SW480 (cell line): Measurements from ENCODE around the gene CNN1.
"Not testable (repeated sequence)": the region's sequence is repeated elsewhere in the genome, so short reads cannot be mapped to it uniquely, and the experiment has no call there.

ENCODE experiments used
- DNase-seq: peaks from one replicate; pipeline ENCODE4 v3.0.0-alpha.2; 2016; ENCODE audit warnings: low spot score

The CNN1 gene

GRCh38 chr19:11566164-11566563, 27.5 kb downstream of the CNN1 start:
- no peak for DNase-seq

DNA sequence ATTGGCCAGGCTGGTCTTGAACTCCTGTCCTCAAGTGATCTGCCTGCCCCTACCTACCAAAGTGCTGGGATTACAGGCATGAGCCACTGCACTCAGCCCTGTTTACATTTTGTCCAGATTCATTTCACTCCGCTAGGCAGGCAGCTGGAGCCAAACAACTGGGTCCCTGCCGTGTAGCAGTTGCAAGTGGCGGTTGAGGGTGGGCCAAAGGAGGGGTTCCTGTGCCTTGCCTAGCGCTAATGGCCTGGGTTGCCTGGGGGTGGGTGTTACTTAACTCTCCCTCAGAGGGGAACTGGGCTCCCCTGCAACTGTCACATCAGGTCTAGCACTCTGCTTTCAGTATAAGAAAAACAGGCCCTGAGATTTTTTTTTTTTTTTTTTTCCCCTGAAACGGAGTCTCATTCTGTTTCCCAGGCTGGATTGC, 31.4 kb downstream of the CNN1 start:
- DNase-seq = no peak

DNA sequence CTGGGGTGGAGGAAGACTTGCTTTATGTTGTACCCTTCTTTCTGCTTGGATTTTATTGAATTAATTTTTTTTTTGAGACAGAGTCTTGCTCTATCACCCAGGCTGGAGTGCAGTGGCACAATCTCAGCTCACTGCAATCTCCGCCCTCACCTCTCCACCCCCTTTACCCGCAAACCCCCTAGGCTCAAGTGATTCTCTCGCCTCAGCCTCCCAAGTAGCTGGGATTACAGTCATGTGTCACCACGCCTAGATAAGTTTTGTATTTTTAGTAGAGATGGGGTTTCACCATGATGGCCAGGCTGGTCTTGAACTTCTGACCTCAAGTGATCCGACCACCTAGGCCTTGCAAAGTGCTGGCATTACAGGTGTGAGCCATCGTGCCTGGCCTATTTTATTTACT, 34.7 kb downstream of the CNN1 start:
- DNase-seq = not testable (repeated sequence)

GRCh38 chr19:11573763-11574162, 35.1 kb downstream of the CNN1 start:
- not testable (repeated sequence) for DNase-seq

- DNase-seq = no peak
Measured at GRCh38 chr19:11574689-11575088, 36.0 kb downstream of the CNN1 start.

GRCh38 chr19:11576227-11576626, 37.6 kb downstream of the CNN1 start:
- no peak for DNase-seq

DNA sequence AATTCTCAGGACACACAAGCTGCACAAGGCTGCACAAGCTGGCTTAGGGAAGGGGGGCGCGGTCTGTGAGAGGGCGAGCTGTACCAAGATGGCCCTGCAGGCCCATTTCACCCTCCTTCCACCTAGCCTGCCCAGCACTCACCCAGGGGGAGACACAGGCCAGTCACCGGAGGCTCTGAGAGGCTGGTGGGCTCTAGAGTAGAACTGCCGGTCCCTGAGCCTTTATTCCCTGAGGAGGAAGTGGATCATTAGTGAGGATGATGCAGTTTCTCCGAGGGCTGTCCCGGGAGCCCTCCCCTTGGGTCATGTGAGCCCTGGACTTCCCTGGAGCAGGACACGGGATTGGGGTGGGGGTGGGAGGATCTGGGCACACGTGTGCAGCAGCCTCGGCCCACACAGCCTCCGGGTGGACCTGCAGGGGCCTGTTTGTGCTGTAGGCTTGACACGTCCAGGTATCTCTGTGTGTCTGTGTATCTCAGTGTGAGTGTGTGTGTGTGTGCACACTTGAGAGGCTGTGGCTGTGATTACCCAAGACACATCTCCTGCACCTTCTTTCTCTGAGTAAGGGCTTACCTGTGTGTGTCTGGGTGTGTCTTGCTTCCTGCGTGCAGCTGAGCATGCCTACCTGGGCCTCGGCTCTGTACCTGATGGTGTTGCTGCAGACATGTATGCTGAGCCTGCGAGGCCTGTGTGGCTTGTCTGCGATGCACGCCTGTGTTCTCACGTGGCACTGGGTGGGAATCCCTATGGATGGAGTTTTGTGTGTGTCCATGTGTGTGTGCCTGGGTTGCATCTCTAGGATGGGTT, 39.0 kb downstream of the CNN1 start, which contains the start of gene ACP5:
TSS of gene ACP5 (minus strand) at position 195 of the 807 bp plus-strand sequence. CDS start 328 bp downstream, outside the sequence.
- DNase-seq = no peak

DNA sequence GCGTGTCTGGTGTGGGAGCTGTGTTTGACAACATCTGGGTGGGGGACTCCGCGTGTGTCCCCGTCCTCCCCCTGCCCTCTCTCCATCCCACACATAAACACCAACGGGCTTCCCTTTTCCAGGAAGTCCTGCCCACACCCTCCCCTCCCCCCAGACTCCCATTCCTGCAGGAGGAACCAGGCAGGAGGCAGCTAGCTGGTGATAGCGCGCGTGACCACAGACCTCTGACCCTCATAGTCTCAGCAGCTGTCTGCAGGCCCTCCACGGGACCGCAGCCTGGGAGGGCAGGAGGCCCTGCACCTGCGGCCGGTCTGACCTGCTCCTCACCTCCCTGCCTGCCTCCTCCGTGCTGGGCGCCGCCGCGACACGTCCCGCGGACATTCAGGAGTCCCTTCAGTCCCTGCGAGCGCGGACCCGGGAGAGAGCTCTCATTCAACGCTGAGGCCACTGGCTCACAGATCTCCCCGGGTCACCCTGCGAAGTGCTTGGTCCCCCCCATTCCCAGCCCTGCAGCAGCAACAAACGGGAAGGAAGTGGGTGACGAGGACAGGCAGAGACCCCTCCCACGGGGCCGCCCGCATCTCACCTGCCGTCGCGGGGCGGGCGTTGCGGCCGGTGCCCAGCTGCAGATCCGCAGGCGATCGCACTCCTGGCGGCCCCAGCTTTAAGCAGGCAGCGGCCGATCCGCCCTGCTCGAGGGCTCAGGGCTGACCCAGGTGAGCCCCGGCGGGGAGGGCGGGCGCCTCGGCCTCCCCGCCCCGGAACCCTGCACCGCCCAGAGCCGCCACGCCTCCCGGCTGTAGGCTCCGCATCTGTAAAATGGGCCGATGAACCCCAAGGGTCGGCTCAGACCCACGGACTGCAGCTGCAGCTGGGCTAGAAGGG, 39.8 kb downstream of the CNN1 start:
- DNase-seq = no peak

DNA sequence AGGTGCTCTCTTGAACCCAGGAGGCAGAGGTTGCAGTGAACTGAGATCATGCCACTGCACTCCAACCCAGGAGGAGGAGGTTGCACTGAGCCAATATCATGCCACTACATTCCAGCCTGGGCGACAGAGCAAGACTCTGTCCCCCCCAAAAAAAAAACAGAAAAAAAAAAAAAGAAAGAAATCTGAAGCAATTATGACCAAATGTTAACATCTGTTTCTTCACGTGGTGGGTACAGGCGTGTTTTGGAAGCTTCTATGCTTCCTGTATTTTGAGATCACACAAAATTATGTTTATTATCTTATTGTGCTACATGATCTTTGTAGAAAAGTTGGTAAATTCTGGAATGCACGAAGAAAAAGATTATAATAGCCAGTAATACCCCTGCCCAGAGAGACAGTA, 41.5 kb downstream of the CNN1 start:
- no peak for DNase-seq

- DNase-seq = no peak
Measured at GRCh38 chr19:11581740-11582139, 43.1 kb downstream of the CNN1 start.

GRCh38 chr19:11586331-11586730, 47.7 kb downstream of the CNN1 start:
- DNase-seq = no peak

DNA sequence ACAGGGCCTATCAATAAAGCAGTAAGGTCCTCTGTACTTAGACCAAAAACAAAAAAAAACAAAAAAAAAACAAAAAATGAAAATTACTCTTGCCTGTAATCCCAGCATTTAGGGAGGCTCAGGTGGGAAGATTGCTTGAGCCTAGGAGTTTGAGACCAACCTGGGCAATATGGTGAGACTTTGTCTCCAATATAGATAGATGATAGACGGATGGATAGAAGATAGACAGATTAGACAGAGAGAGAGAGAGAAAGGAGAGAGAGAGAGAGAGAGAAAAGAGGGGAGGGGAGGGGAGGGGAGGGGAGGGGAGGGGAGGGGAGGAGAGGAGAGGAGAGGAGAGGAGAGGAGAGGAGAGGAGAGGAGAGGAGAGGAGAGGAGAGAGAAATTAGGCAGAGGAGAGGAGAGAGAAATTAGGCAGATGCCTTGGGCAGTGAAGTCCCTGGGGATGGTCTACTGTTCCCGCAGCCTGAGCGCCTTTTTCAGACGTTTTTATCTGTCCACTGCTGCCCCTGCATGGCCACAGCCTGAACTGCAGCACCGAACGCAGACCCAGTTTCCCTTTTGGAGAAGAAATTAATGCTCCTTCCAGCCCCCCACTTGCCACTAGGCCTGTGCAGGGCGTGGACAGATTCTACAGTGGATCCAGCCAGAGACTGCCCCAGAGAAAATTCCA, 48.8 kb downstream of the CNN1 start:
- peak; percentile 74 for DNase-seq

DNA sequence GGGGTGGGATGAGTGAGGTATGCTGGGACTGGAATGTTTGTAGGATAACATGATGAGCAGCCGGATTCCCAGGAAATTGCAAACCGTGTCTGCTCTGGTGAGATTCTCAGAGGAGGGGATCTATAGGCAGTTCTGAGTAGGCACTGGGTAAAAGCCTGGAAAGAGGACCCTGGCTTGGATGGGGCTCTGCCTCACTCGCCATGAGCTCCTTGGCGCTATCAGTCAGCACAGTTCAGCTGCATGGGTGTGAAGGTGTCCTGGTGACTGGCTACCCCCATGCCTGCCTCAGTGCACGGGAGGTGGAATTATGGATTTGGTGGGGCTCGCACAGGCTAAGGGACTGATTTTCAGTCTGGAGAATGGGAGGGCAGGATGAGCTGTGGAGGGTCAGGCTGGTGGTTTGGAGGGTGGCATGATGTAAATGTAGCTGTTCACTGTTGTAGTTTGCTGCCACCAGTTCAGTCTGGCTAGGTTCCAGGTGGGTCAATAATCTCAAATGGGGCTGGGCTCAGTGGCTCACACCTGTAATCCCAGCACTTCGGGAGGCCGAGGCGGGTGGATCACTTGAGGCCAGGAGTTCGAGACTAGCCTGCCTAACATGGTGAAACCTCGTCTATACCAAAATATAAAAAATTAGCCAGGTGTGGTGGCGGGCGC, 49.5 kb downstream of the CNN1 start:
- DNase-seq = no peak

- DNase-seq = no peak
Measured at GRCh38 chr19:11594084-11594483, 55.4 kb downstream of the CNN1 start.

- no peak for DNase-seq
Measured at GRCh38 chr19:11596156-11596555, 57.5 kb downstream of the CNN1 start.

DNA sequence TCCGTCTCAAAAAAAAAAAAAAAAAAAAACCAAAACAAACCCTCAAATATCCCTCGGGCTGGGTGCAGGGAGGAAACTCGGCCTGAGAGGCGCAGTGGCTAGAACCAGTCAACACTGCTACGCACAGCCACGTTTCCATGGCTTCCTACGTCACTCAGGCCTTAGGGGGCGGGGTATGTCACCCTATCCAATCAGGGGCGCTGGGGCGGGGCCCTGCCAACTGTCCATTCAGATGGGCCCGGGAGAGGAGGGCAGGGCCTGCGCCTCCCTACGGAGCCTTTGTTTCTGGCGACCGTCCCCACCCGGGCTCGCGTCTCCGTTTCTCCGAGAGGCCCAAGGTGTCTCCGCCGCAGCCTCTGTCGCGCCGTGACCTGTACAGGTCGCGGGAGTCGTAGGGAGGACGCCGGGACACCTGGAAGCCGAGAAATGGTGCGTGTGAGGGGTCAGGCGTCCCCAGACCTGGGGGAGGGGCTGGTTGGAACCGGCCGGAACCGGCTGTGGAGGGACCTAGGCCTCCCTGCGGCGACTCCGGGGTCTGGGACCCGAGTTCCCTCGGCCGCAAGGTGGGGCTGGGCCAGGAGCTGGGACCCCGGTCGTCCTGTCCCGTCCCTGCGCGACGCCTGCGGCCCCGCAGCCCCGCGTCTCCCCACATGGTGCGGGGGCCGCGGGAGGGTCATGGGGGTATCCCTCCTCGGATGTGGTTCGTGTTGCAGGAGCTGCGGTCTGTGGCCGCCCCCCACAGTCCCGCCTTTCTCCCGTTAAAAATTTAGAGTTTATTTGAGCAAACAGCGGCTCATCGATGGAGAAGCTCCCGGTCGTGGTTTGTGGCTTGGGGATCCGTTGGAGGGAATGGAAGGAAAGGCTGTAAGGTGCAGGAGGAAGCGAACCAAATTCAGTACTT, 58.8 kb downstream of the CNN1 start, which contains the start of gene ZNF627:
TSS of gene ZNF627 (plus strand) at position 282 of the 901 bp plus-strand sequence. CDS start at position 427, 145 bp downstream.
- peak; percentile 98 for DNase-seq

- no peak for DNase-seq
Measured at GRCh38 chr19:11598103-11598483, 59.4 kb downstream of the CNN1 start.

DNA sequence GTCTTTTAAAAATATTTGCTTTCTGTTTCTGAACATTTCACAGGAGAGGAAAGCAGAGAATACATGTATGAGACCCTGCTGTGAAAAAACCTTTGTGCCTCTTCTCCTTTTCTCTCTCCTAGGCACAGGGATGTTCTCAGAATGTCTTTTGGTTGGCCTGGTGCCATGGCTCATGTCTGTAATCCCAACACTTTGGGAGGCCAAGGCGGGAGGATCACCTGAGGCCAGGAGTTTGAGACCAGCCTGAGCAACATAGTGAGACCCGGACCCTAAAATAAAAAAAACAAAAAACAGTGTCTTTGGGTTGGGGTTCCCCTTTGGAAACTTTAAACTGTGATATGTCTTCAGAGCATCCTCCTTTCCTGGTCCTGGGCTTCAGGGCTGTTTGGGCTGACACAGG, 60.1 kb downstream of the CNN1 start:
- no peak for DNase-seq

DNA sequence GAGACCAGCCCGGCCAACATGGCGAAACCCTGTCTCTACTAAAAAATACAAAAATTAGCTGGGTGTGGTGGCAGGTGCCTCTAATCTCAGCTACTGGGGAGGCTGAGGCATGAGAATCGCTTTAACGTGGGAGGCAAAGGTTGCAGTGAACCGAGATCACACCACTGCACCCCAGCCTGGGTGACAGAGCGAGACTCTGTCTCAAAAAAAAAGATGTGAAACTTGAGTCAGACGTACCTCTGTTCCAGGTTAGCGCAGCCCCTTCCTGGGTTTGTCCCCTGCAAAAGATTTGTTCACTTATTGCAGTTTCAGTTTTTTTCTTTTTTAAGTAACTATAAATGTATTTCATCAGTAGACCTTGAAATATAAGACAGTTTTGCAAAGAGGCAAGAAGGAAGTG, 61.1 kb downstream of the CNN1 start:
- DNase-seq = not testable (repeated sequence)
